Esophagus (tissue), 2 donors: ENCODE measurements around the gene APLP2. TPM values are rescaled to one million over a fixed set of nuclear protein-coding genes. Genes with fewer than 3 reads are reported as not detected.
"Not testable (repeated sequence)": the region's sequence is repeated elsewhere in the genome, so short reads cannot be mapped to it uniquely, and the experiment has no call there.

ENCODE experiments used
- H3K27ac ChIP-seq, 2 donors: one replicate each; pipeline ENCODE4 v1.5.1; 2013; ENCODE audit warnings: low read depth in 2 of 2, mild to moderate bottlenecking in 2 of 2, inconsistent platforms in 1 of 2, low read length in 1 of 2, moderate library complexity in 1 of 2
- H3K27me3 ChIP-seq, 2 donors: one replicate each; pipeline ENCODE4 v1.6.1; 2013; ENCODE audit warnings: low read length in 2 of 2, control low read depth in 1 of 2, mild to moderate bottlenecking in 1 of 2; ENCODE audit not compliant: insufficient read depth in 2 of 2, control insufficient read depth in 1 of 2
- H3K36me3 ChIP-seq, 2 donors: one replicate each; pipeline ENCODE4 v1.6.1; 2013; ENCODE audit warnings: low read length in 1 of 2; ENCODE audit not compliant: control insufficient read depth in 2 of 2, insufficient read depth in 2 of 2
- H3K4me1 ChIP-seq, 2 donors: one replicate each; pipeline ENCODE4 v1.6.1; 2013; ENCODE audit warnings: low read length in 1 of 2; ENCODE audit not compliant: control insufficient read depth in 2 of 2, insufficient read depth in 2 of 2
- H3K4me3 ChIP-seq, 2 donors: one replicate each; pipeline ENCODE4 v1.5.1; 2013; ENCODE audit warnings: low read length in 2 of 2, mild to moderate bottlenecking in 2 of 2, low read depth in 1 of 2, moderate library complexity in 1 of 2
- H3K9me3 ChIP-seq, 2 donors: one replicate each; pipeline ENCODE4 v1.6.1; 2013; ENCODE audit warnings: mild to moderate bottlenecking in 2 of 2, low read depth in 1 of 2, low read length in 1 of 2, moderate library complexity in 1 of 2; ENCODE audit not compliant: control insufficient read depth in 2 of 2, insufficient read depth in 1 of 2
- whole genome bisulfite sequencing, 2 donors: extraction: QIAGEN DNeasy Blood & Tissue Kit; methylation state at CpG; one replicate each; pipeline ENCODE4 v1.1.7; 2013; 5-methylcytosine and 5-hydroxymethylcytosine counted together
- polyA plus RNA-seq, 2 donors: library from polyadenylated mRNA; stranded (reverse); fragments of 200-250 nt; gene quantifications; one replicate each; pipeline ENCODE4 v1.2.3, GENCODE V29; 2013
- donor health status: healthy with polysubstance abuse.
- donor health status: Bipolar disorder and iron deficiency.

The APLP2 gene
- polyA plus RNA-seq, 2 donors: 48.9 to 80.5 TPM

- H3K36me3 ChIP-seq: peaks cover 0 to 6% of the 10 kb centered on the region in 2 donors
- no peaks in the 10 kb centered on the region for H3K9me3 ChIP-seq
- H3K27me3 ChIP-seq: no peaks in the 10 kb centered on the region
- WGBS, 2 donors: 84 to 98% methylated on average over 3 of the region's 3 CpGs
- peaks cover 3 to 21% of the 10 kb centered on the region in 2 donors for H3K4me1 ChIP-seq
- peak overlapping the region; percentile 70 to 72 for H3K27ac ChIP-seq
- H3K4me3 ChIP-seq: no peak overlapping the region
These were observed 97.5 kb downstream of the APLP2 start for GRCh38 chr11:130167146-130167545.

- WGBS, 2 donors: 72 to 83% methylated on average over 7 of the region's 7 CpGs
- Histone ChIP-seq H3K36me3 (peaks cover 0 to 6% of the 10 kb centered on the region in 2 donors), H3K9me3 (no peaks in the 10 kb centered on the region), H3K27me3 (no peaks in the 10 kb centered on the region), H3K4me1 (peaks cover 3 to 18% of the 10 kb centered on the region in 2 donors), H3K27ac (no peak overlapping the region), H3K4me3 (no peak overlapping the region)
These were observed 98.4 kb downstream of the APLP2 start for GRCh38 chr11:130168105-130168504.

- Histone ChIP-seq H3K36me3 (no peaks in the 10 kb centered on the region), H3K27ac (peak overlapping the region in 1 of 2 donors; percentile 47), H3K4me3 (no peak overlapping the region), H3K4me1 (peaks cover 0 to 11% of the 10 kb centered on the region in 2 donors), H3K9me3 (no peaks in the 10 kb centered on the region), H3K27me3 (no peaks in the 10 kb centered on the region)
- whole genome bisulfite sequencing, 2 donors: 73 to 77% methylated on average over 8 of the region's 8 CpGs
These were observed 100.7 kb downstream of the APLP2 start for GRCh38 chr11:130170345-130170744.

GRCh38 chr11:130171534-130171933 lies 101.8 kb downstream of the APLP2 start:
- Histone ChIP-seq H3K9me3 (no peaks in the 10 kb centered on the region), H3K4me1 (peaks cover 0 to 8% of the 10 kb centered on the region in 2 donors), H3K27ac (no peak overlapping the region), H3K27me3 (no peaks in the 10 kb centered on the region), H3K36me3 (no peaks in the 10 kb centered on the region), H3K4me3 (no peak overlapping the region)
- 36 to 37% methylated on average over 5 of the region's 5 CpGs for WGBS, 2 donors

DNA sequence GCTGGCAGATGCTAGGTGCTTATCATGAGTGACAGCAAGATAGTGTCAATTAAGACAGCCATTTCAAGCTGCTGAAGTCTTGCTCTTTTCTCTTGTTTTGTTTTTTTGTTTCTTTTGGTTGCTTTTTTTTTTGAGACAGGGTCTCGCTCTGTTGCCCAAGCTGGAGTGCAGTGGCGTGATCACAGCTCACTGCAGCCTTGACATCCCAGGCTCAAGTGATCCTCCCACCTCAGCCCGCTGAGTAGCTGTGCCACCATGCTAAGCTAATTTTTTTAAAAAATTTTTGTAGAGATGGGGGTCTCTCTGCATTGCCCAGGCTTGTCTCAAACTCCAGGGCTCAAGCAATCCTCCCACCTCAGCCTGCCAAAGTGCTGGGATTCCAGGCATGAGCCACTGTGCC lies 102.3 kb downstream of the APLP2 start:
- H3K4me1 ChIP-seq, H3K27me3 ChIP-seq, H3K4me3 ChIP-seq, H3K9me3 ChIP-seq, H3K27ac ChIP-seq, H3K36me3 ChIP-seq: not testable (repeated sequence)
- 76 to 86% methylated on average over 3 of the region's 3 CpGs for WGBS, 2 donors

GRCh38 chr11:130174642-130175041 lies 104.9 kb downstream of the APLP2 start:
- H3K27me3 ChIP-seq: no peaks in the 10 kb centered on the region
- no peak overlapping the region for H3K27ac ChIP-seq
- no peaks in the 10 kb centered on the region for H3K9me3 ChIP-seq
- H3K4me1 ChIP-seq: peaks cover 0 to 25% of the 10 kb centered on the region in 2 donors
- no peak overlapping the region for H3K4me3 ChIP-seq
- H3K36me3 ChIP-seq: no peaks in the 10 kb centered on the region
- 96% methylated on average over 4 of the region's 4 CpGs for WGBS, 2 donors

GRCh38 chr11:130175898-130176297 lies 106.2 kb downstream of the APLP2 start:
- H3K9me3 ChIP-seq: no peaks in the 10 kb centered on the region
- H3K27ac ChIP-seq: no peak overlapping the region
- no peaks in the 10 kb centered on the region for H3K27me3 ChIP-seq
- no peaks in the 10 kb centered on the region for H3K36me3 ChIP-seq
- H3K4me3 ChIP-seq: no peak overlapping the region
- H3K4me1 ChIP-seq: peaks cover 0 to 28% of the 10 kb centered on the region in 2 donors
- 86 to 87% methylated on average over 5 of the region's 5 CpGs for WGBS, 2 donors

- Histone ChIP-seq H3K36me3 (no peaks in the 10 kb centered on the region), H3K27me3 (no peaks in the 10 kb centered on the region), H3K27ac (no peak overlapping the region), H3K4me3 (no peak overlapping the region), H3K9me3 (no peaks in the 10 kb centered on the region), H3K4me1 (peaks cover 0 to 30% of the 10 kb centered on the region in 2 donors)
- WGBS, 2 donors: 80 to 89% methylated on average over 10 of the region's 10 CpGs
These were observed 108.1 kb downstream of the APLP2 start for GRCh38 chr11:130177782-130178181.

DNA sequence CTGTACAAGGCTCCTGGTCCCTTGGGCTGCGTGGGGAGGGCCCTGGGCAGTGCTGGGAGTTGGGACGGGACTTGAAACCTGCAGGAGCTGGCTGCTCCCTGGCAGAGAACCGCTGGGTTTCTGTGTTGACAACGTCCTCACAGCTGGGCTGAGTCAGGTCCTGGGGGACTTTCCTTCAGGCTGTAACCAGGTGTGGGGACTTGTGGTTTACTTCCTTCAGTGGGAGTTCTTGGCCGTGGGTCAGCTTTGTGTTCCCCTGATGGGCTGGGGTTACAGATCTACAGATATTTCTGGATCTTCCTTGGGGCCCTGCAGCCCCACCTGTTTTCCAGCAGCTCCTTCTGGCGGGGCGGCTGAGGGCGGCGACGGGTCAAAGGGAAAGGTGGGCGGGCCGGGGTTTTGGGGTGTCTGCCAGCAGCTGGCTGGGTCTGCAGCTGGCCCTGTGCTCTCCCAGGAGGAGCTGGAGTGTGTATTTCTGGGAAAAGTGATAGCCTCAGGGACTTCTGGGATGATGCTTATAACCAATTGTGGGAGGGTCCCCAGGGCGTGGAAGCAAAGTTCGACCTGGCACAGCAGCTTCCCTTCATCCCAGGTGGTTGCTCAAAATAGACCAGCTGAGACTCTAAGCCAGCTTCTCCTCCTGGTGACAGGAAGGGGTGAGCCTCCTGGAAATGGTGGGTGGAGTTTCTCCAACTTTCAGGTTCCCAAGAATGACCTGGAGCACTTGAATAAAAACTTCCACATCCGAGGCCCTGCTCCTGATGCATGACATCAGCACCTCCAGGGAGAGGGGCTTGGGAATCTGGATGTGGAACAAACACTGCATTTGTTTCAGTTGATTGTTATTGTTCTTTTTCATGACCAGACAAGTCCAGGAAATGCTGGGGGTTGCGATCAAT lies 109.0 kb downstream of the APLP2 start:
- Histone ChIP-seq H3K36me3 (no peaks in the 10 kb centered on the region), H3K4me3 (no peak overlapping the region), H3K27me3 (no peaks in the 10 kb centered on the region), H3K27ac (peak overlapping the region; percentile 89 to 91), H3K9me3 (no peaks in the 10 kb centered on the region), H3K4me1 (peaks cover 0 to 30% of the 10 kb centered on the region in 2 donors)
- 34 to 35% methylated on average over 16 of the region's 16 CpGs for WGBS, 2 donors
